Panc1 (cell line): ENCODE data around the gene LMAN2L.

Experiments
- POLR2AphosphoS5 ChIP-seq: IDR thresholded peaks from 2 replicates; pipeline ENCODE4 v1.6.1; 2012; ENCODE audit warnings: mild to moderate bottlenecking, low read depth, low read length, moderate library complexity
- TCF7L2 ChIP-seq: IDR thresholded peaks from 2 replicates; pipeline ENCODE4 v1.6.1; 2011; ENCODE audit warnings: mild to moderate bottlenecking, low read depth, low read length, inconsistent platforms
- TF ChIP-seq, protein P1 (sequence below): fragments of 450-650 bp; IDR thresholded peaks from 2 replicates; pipeline ENCODE4 v1.5.1; 2017; ENCODE audit warnings: mild to moderate bottlenecking
- TF ChIP-seq, protein P2 (sequence below), 2 experiments: IDR thresholded peaks; 2 replicates each; pipeline ENCODE4 v1.6.1; 2011 to 2012; ENCODE audit warnings: low read depth in 2 of 2, control low read depth in 1 of 2, low read length in 1 of 2, mild to moderate bottlenecking in 1 of 2, moderate library complexity in 1 of 2; ENCODE audit not compliant: insufficient read depth in 1 of 2

DNA sequence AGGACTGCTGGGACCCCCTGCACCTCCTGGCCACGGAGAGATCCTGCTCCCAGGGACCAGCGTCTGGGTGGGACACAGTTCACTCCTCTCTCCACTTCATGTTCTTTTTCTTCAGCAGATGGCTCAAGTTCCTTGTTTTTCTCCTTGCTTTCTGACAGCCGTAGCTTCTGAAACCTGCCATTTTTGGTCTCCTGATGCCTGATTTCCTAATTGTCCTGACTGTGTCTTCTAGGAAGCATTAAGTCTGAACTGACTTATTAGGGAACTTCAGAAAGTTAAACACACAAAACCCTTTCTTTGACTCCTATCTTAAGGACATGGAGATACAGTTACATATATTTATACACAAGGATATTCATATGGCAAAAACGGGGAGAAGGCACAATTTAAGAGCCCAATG, 43.5 kb upstream of the LMAN2L start:
- TF ChIP-seq, protein P1, sequence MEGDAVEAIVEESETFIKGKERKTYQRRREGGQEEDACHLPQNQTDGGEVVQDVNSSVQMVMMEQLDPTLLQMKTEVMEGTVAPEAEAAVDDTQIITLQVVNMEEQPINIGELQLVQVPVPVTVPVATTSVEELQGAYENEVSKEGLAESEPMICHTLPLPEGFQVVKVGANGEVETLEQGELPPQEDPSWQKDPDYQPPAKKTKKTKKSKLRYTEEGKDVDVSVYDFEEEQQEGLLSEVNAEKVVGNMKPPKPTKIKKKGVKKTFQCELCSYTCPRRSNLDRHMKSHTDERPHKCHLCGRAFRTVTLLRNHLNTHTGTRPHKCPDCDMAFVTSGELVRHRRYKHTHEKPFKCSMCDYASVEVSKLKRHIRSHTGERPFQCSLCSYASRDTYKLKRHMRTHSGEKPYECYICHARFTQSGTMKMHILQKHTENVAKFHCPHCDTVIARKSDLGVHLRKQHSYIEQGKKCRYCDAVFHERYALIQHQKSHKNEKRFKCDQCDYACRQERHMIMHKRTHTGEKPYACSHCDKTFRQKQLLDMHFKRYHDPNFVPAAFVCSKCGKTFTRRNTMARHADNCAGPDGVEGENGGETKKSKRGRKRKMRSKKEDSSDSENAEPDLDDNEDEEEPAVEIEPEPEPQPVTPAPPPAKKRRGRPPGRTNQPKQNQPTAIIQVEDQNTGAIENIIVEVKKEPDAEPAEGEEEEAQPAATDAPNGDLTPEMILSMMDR: no peak
- TF ChIP-seq POLR2AphosphoS5 (no peak), TCF7L2 (no peak)
- TF ChIP-seq, protein P2, sequence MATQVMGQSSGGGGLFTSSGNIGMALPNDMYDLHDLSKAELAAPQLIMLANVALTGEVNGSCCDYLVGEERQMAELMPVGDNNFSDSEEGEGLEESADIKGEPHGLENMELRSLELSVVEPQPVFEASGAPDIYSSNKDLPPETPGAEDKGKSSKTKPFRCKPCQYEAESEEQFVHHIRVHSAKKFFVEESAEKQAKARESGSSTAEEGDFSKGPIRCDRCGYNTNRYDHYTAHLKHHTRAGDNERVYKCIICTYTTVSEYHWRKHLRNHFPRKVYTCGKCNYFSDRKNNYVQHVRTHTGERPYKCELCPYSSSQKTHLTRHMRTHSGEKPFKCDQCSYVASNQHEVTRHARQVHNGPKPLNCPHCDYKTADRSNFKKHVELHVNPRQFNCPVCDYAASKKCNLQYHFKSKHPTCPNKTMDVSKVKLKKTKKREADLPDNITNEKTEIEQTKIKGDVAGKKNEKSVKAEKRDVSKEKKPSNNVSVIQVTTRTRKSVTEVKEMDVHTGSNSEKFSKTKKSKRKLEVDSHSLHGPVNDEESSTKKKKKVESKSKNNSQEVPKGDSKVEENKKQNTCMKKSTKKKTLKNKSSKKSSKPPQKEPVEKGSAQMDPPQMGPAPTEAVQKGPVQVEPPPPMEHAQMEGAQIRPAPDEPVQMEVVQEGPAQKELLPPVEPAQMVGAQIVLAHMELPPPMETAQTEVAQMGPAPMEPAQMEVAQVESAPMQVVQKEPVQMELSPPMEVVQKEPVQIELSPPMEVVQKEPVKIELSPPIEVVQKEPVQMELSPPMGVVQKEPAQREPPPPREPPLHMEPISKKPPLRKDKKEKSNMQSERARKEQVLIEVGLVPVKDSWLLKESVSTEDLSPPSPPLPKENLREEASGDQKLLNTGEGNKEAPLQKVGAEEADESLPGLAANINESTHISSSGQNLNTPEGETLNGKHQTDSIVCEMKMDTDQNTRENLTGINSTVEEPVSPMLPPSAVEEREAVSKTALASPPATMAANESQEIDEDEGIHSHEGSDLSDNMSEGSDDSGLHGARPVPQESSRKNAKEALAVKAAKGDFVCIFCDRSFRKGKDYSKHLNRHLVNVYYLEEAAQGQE (IDR thresholded peaks at IDR 0.05; ENCODE audit: insufficient read depth in 1 of 2, low read depth in 2 of 2, low read length in 1 of 2): no peak
